GM21360 (cell line): ENCODE measurements around the gene FOXO4.
"Not testable (repeated sequence)": the region's sequence is repeated elsewhere in the genome, so short reads cannot be mapped to it uniquely, and the experiment has no call there.

Experiments
- ATAC-seq: cut with Tn5 transposase; IDR thresholded peaks from one replicate; pipeline ENCODE4 v1.9.1; 2021; ENCODE audit warnings: mild to moderate bottlenecking, moderate library complexity; ENCODE audit not compliant: unreplicated experiment

Gene FOXO4, protein sequence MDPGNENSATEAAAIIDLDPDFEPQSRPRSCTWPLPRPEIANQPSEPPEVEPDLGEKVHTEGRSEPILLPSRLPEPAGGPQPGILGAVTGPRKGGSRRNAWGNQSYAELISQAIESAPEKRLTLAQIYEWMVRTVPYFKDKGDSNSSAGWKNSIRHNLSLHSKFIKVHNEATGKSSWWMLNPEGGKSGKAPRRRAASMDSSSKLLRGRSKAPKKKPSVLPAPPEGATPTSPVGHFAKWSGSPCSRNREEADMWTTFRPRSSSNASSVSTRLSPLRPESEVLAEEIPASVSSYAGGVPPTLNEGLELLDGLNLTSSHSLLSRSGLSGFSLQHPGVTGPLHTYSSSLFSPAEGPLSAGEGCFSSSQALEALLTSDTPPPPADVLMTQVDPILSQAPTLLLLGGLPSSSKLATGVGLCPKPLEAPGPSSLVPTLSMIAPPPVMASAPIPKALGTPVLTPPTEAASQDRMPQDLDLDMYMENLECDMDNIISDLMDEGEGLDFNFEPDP

DNA sequence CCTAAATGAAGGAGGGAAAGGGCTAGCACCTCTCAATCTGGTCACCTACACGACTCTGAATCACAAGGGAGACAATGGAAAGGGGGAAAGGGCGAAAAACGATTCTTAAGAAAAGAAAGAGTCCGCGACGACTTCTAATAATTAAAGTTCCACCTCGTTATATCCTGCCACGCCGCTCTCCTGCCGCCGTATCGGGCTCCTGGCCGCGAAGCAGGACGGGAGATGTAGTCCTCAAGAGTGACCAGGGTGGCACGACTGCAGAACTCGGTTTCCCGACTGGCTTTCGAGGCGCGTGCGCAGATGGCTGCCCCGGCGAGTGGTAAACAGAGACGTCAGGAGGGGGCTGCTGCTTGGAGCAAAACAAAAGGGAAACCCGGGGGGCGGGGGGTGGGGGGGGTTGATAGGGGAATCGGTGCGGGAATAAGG lies at the start of gene FOXO4:
Gene FOXO4 (plus strand): TSS at position 297 of the 426 bp plus-strand sequence. CDS start 678 bp downstream, outside the sequence.
- peak; percentile 74 for ATAC-seq

DNA sequence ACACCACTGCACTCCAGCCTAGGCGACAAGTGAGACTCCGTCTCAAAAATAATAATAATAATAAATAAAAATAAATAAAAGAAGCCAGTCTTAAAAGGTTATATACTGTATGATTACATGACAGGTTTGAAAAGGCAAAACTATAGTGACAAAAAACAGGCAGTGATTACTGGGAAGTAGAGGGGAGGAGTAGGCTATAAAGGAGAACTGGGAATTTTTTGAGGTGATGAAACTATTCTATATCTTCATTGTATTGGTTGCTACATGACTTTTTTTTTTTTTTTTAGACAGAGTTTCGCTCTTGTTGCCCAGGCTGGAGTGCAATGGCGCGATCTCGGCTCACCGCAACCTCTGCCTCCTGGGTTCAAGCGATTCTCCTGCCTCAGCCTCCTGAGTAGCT lies 47.8 kb upstream of the FOXO4 start:
- not testable (repeated sequence) for ATAC-seq

DNA sequence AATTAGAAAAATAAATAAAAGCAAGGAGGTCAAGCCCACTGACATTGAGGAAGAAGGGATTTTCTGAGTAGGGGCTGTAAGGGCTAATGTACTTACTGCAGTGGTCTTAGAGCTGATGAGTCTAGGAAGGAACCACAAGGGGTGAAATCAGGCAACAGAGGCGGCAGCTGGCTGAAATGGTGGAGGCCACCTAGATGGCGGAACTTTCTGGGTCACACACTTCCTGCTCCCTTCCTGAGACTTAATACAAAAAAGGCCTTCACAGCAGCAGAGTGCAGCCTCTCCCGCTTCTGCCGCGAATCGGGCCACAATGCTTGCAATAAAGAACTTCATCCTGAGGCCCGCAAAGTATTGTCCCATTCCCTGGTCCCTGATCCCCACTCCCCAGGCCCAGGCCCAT lies 42.9 kb upstream of the FOXO4 start:
- no peak for ATAC-seq

DNA sequence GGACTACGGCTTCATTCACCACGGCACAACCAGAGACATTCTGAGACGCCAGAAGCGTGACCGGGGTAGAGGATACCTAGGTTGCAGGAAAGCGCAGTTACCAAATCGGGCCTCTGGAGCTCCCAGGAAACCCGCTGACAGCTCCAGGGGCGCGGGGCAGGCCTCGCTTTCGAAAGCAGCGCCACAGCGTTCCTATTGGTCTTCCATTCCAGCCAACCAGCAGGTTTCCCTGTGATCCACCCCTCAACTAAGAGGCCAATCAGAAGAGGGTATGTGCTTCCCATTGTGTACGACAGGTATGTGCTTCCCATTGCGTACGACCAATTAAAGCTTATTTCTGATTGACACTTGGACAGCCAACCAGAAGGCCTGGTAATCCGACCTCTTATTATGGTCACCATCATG lies 42.4 kb upstream of the FOXO4 start:
- no peak for ATAC-seq

DNA sequence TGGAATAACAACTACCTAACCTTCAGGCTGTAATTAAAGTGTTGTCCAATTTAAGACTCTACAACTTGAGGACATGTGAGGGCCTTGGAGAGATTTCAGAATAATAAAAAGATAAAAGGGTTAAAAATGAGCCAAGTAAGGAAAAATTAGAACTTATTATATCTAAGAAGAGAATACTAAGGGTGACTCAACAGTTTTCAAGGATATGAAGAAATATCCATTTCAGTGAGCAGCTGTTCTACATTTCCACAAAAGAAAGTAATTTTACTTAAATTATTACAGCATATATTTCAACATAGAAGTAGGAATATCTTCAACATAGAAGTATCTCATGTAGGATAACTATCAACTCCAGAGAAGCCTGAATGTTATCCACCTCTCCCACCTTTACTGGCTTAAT lies 38.8 kb upstream of the FOXO4 start:
- ATAC-seq, result no peak

DNA sequence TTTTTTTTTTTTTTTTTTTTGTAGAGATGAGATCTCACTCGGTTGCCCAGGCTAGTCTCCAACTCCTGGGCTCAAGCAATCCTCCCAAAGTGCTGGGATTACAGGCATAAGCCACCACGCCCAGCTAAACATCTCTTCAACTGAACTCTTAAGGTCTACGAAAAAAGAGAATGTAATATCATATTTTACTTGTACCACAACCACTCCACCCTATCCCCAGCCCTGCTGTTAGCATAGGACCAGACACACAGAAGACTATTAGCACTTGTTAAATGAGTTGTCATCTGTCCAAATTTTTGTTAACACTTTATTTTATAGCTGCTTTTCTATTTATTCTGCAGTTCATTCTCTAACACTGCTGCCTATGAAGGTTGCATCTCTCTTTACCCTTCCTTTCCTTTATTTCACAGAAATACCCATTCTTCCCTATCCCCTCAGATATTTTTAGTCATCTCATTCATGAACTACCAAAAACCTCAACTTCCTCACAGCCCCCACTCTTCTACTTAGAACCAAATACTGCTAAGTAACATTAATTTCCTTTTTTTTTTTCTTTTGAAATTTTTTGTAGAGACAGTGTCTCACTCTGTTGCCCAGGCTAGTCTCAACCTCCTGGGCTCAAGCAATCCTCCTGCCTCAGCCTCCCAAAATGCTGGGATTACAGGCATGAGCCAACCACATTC lies 37.7 kb upstream of the FOXO4 start:
- ATAC-seq, result no peak

DNA sequence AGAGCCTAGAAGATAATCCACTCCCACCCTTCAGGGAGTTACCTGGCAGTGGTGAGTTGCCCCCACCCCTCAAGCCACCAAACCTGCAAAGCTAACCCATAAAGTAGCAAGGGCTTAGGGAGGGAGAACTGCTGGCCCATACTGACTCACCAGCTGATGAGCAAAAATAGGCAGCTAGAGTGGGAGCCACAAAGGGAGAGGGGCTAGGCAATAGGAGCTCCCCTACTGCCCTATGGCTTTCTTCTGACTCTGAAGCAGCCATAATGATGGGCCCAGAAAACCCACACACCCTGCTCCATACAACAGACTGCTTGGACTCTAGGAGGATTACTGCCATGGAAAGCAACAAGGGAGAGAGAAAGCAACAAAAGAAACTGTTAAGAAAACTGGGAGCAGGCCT lies 35.5 kb upstream of the FOXO4 start:
- no peak for ATAC-seq

DNA sequence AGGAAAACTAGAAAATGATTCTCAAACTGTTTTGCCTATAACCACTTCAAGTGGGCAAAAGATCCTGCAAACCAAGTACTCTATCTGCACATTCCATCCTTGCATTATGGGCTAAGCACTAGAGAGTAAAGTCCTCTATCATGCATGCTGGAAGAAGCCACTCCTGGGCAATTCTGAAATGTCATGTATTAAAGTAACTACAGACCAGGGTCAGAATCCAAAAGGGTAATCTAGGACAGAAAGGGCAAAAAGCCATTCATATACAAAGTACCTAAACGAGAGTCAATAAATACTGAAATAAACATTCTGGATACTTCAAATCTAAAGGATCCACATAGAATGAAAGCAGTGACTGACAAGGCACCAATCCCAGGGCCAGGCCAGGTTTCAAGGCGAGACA lies 28.6 kb upstream of the FOXO4 start:
- no peak for ATAC-seq

DNA sequence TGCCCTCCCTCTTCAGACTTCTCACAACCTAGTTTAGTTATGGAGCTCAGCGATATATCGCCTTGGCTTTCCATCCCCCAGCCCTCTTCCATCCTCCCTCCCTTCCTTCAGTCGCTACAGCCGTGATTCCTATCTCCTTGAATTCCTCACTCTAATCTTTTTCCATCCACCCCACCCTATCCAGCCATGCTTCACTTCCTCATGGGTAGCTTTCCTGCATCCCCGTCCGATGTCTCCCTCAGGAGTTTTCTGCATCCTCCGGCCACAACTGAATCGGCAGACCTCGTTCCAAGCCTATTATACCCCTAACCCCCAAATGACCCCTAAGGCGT lies 28.0 kb upstream of the FOXO4 start:
- ATAC-seq, result no peak

DNA sequence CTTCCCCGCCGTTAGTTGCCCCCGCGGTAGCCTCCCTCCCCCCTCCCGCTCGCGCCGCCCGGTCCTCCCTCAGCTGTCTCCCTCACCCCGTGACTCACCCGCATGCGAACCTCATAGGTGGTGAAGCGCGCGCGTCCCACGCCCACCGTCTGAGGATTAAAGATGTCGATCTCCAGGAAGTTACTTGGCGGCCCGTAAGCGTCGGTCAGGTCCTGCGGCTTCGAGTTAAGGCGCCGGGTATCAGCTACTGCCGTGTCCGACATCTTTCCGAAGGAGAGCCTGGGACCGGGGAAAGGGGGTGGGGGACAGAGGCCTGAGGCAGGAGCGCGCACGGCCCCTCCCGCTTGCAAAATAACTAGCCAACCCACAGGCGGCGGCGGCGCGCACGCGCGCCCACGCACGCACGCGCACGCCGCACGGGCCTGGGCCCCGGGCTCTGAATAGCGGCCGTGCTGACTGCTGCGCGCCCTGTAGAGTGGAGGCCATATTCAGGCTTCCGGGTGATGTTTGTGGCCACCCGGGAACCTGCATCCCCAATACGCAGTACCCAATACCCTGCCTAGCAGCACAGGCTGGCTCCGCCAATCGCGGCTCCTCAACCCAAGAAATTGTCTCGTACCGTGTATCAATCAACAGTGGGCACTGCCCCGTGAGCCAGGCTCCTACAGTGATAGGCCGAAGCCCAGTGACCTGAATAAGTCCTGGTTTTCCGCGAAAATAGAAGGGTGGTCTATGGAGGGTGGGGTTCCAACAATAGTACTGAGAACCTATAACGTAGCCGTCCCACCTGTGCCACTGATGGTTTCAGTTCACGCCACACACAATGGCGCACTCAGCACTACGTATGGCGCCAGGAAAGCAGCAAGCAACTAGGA lies 27.4 kb upstream of the FOXO4 start, which contains the start of gene SNX12:
Gene SNX12 (minus strand): TSS at position 291 of the 875 bp plus-strand sequence. CDS start 28 bp downstream, at position 263.
- ATAC-seq, result peak; percentile 87

DNA sequence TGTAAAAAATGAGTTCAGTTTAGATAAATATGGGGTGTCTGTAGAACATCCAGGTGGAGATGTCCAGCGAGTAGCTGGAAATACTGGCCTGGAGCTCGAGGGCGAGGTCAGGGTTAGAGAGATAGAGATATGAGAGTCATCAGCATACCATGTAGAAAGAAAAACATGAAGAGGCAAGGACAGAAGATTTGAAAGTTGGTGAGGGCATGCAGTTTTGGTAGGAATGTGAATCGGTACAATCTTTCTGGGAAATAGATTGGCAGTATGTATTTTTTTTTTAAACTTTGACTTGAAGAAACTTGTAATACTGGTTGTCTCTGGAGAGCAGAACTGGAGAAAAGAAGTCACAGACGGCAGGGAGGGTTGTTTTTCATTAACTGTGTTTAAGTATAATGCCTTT lies 25.1 kb upstream of the FOXO4 start:
- no peak for ATAC-seq

DNA sequence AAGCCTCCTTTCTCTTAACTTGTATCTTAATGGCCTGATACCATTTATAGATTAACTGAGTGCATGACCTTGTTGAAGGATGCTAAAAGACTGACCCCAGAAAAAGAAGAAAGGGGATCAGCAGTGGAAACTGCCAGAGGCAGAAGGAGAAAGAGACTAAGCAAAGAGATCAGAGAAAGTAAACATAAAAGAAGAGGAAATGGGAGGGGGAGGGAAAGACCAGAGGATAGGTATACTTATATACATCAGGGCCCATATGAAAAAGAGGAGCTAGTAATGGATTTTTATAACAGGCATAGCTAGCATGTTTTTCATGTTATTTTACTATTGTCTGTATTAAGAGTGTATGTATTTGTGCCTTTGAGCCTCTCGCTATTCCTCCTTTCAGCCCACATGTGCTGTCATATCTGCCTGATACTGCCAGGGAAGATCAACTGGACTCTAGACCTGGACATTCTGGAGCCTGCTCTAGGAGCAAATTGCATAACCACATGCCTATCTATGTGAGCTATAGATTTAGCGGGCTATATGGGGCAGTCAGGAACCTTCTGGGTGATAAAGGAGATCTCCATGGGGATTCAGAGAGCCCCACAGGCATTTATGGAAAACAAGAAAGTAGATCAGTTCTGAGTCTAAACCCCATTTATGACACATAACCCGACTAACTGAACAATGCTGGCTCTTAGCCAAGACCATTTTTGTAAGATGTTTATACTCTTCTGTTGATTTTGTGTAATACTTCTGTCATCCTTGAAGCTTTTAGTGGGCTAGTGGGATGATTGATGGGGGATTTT lies 14.1 kb upstream of the FOXO4 start:
- no peak for ATAC-seq

DNA sequence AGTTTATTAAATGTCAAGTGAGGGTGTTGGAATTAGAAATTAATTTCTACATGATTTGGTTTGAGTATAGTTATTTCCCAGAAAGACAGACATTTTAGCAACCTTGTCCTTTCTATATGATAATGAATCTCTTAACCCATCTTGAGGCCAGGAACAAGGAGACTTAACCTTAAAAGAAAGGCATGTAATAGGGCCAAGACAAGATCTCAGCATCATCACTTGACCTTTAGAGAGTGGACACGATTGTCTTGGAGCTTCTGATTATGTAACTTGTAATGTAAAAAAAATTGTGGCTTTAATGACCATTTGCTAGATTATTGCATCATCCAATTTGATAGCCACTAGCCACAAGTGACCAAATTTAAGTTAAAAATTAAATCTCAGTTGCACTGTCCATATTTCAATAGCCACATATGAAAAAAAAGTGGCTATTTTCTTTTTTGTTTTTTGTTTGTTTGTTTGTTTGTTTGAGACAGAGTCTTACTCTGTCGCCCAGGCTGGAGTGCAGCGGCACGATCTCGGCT lies 13.5 kb upstream of the FOXO4 start:
- no peak for ATAC-seq

DNA sequence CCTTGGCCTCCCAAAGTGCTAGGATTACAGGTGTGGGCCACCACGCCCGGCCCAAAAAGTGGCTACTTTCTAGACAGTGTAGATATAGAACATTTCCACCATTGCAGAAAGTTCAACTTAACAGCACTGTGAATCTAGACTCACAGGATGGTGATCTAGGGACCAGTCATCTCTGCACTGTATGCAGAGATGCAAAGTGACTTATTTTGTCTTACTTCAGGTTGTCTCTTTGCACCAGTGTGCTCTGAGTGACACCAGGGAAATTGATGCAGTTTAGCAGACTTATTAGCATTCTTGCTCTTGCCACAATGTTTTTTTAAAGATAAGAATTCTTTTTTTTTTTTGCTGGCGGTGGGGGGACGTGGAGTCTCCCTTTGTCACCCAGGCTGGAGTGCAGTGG lies 12.8 kb upstream of the FOXO4 start:
- ATAC-seq, result no peak

DNA sequence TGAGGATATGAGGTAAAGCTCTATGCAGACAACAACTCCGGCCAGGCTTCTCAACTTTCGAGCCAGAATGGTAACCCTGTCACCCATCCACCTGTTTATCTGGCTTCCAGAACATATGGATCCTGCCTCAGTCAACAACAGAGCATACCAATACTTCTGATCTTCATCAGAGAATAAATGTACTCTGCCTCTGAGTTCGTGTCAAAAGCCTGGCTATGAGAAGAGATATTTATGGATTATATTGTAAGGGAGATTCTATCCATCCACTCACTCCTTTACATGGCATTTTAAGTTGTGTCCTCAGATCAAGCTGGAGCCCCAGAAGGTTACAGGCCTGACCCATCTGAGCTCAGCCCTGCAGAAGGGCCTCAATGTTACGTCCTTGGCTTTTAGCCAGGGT lies 9.8 kb upstream of the FOXO4 start:
- ATAC-seq, result no peak

DNA sequence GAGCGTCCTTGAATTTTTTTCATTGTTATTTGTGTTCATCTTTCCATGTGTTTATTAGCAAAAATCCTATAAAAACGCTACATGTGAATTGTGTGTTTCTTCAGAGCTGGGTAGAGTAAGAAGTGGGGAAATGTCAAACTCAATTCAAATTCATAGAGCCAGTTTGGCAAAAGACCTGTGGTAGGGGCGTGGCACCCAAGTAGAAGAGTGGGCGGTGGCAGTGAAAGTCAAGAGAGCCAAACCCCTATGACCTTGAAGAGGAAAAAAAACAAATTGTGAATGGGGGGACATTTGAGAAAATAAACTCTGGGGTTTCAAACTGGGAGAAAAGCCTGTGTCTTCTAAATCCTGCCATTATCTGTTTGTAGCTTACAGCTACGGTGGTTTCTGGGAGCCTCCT lies 4.4 kb upstream of the FOXO4 start:
- no peak for ATAC-seq

DNA sequence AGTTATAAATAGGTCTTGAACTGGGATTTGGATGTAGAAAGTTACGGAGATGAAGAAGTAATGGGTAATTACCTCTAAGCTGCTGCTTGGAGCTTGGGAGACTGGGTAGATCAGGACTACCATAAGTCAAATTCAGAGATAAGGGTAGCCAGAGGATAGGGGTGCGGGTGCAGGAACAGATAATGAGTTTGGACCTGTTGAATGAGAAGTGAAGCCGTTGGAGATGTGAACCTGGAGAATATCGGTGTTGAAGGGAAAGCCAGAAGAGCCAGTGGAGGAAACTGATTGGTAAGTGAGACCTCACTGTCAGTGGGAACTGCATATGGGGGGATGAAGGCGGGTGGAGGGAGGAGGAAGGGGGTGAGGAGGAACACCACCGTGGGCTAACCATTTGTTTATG lies 618 bp upstream of the FOXO4 start:
- ATAC-seq, result no peak

DNA sequence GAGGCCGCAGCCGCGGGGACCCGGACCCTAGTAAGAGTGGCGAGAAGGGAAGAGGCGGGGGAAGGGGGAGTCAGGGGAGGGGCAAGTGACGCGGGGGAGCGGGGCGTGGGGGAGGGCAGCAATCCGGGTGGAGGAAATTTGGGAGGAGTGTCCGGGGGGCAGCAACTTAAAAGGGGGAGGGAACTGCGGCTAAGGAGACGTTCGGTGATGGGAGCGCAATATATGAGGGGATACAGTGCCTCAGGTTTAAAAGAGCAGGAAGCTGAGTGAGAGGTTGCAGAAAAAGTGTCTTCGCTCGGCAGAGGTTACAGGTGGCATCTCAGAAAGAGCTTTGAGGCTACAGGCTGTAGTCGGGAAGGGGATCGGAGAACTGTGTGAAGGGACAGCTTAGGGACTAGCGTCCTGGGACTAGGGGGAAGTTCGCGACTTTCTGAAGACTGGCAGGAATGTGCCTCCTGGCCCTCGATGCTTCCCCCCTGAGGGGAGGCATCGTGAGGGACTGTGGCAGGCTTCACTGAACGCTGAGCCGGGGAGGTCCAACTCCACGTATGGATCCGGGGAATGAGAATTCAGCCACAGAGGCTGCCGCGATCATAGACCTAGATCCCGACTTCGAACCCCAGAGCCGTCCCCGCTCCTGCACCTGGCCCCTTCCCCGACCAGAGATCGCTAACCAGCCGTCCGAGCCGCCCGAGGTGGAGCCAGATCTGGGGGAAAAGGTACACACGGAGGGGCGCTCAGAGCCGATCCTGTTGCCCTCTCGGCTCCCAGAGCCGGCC lies 519 bp downstream of the FOXO4 start:
- peak; percentile 10 for ATAC-seq

DNA sequence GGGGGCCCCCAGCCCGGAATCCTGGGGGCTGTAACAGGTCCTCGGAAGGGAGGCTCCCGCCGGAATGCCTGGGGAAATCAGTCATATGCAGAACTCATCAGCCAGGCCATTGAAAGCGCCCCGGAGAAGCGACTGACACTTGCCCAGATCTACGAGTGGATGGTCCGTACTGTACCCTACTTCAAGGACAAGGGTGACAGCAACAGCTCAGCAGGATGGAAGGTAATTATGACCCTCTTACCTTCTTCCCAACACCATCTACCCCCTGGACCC lies 1.0 kb downstream of the FOXO4 start:
- ATAC-seq, result no peak

DNA sequence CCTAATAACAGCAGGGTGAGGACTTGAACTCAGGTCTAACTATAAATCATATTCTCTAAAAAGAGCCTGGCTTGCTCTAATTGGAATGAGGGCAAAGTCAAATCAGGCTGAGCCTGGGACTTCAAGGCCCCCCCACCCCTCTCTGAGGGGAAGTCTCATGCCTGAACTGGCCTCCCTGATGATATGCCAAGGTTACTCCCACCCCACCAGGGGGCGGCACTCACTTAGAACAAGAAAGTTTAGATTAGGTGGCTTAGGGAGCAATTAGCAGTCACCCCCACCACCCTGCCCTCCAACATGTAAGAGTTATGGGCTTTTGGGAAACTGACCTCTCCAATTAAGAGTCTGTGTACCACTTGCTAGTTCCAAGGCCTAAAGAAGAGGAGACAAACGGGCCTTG lies 2.7 kb downstream of the FOXO4 start:
- ATAC-seq, result no peak
